OCI-M1 (cell line): ENCODE data around the gene CGAS.
"Not testable (repeated sequence)": the region's sequence is repeated elsewhere in the genome, so short reads cannot be mapped to it uniquely, and the experiment has no call there.

ENCODE experiments used
- DNase-seq: peaks from one replicate; lab custom pipeline; 2025; lab: John Stamatoyannopoulos, UW

Gene CGAS

GRCh38 chr6:73395875-73396274 lies 56.2 kb downstream of the CGAS start:
- DNase-seq: no peak

- peak; percentile 95 for DNase-seq
These were observed 57.3 kb downstream of the CGAS start, which contains the start of gene DDX43 for GRCh38 chr6:73394577-73395354. DDX43 (plus strand) TSS chr6:73394828; CDS start chr6:73394906, 78 bp downstream.

GRCh38 chr6:73393278-73393677 lies 58.8 kb downstream of the CGAS start:
- no peak for DNase-seq

- peak; percentile 13 for DNase-seq
These were observed 59.9 kb downstream of the CGAS start for GRCh38 chr6:73392188-73392587.

GRCh38 chr6:73391675-73392074 lies 60.4 kb downstream of the CGAS start:
- no peak for DNase-seq

- DNase-seq: no peak
These were observed 62.2 kb downstream of the CGAS start for GRCh38 chr6:73389854-73390253.

GRCh38 chr6:73388800-73389512 lies 63.1 kb downstream of the CGAS start:
- peak; percentile 92 for DNase-seq

- no peak for DNase-seq
These were observed 63.7 kb downstream of the CGAS start for GRCh38 chr6:73388433-73388799.

- no peak for DNase-seq
These were observed 69.5 kb downstream of the CGAS start for GRCh38 chr6:73382462-73383113.

GRCh38 chr6:73381531-73381930 lies 70.6 kb downstream of the CGAS start:
- DNase-seq: not testable (repeated sequence)

- DNase-seq: peak; percentile 37
These were observed 74.9 kb downstream of the CGAS start for GRCh38 chr6:73377225-73377624.

GRCh38 chr6:73375216-73375615 lies 76.9 kb downstream of the CGAS start:
- DNase-seq: no peak
